IMR-90 (cell line): Measurements from ENCODE around the gene CCNDBP1. TPM values are rescaled to one million over a fixed set of nuclear protein-coding genes. Genes with fewer than 3 reads are reported as not detected.

ENCODE experiments used
- ATAC-seq: fragments of 200-7000 bp; cut with Tn5 transposase; 2 replicates; pipeline ENCODE4 v1.9.1; 2020; ENCODE audit warnings: low read depth, mild to moderate bottlenecking, moderate library complexity
- BruUV-seq: library from RNA; stranded (reverse); fragments of 400-500 nt; replicated peaks from 2 replicates; lab custom pipeline; 2021; lab: Mats Ljungman, UMichigan
- CTCF ChIA-PET: fragments of 300-600 bp; formaldehyde crosslinking; extraction: SDS; loops from one replicate; lab custom pipeline; 2021; ENCODE audit warnings: antibody characterized with exemption; lab: Yijun Ruan, JAX
- POLR2A ChIA-PET: fragments of 300-600 bp; sonication (Branson Sonifier 250); formaldehyde crosslinking; loops from one replicate; lab custom pipeline; 2022; ENCODE audit warnings: antibody characterized with exemption; ENCODE audit not compliant: unreplicated experiment; lab: Charles Lee
- DNase-seq: peaks from one replicate; pipeline ENCODE4 v3.0.0; 2013
- H2AFZ ChIP-seq: replicated peaks from 2 replicates; pipeline ENCODE3; 2013; ENCODE audit warnings: low read length, mild to moderate bottlenecking; ENCODE audit not compliant: poor library complexity
- H2AK5ac ChIP-seq: 2 replicates; pipeline ENCODE4 v1.6.1; 2013; ENCODE audit warnings: low read depth, low read length, inconsistent platforms
- H2AK9ac ChIP-seq: replicated peaks from 2 replicates; pipeline ENCODE3; 2013; ENCODE audit warnings: mild to moderate bottlenecking, low read depth, low read length, moderate library complexity; ENCODE audit not compliant: poor library complexity
- H2BK120ac ChIP-seq: 2 replicates; pipeline ENCODE4 v1.6.1; 2013; ENCODE audit warnings: low read depth, low read length, inconsistent platforms
- H2BK15ac ChIP-seq: 3 replicates; pipeline ENCODE4 v1.6.1; 2013; ENCODE audit warnings: low read depth, low read length, inconsistent platforms
- H2BK20ac ChIP-seq: 2 replicates; pipeline ENCODE4 v1.6.1; 2013; ENCODE audit warnings: low read depth, mild to moderate bottlenecking, inconsistent platforms, low read length, moderate library complexity
- H2BK5ac ChIP-seq: 2 replicates; pipeline ENCODE4 v1.6.1; 2013; ENCODE audit warnings: mild to moderate bottlenecking, low read depth, low read length, inconsistent platforms; ENCODE audit not compliant: poor library complexity, severe bottlenecking
- H3K14ac ChIP-seq: replicated peaks from 2 replicates; pipeline ENCODE4 v1.6.1; 2013; ENCODE audit warnings: low read depth, low read length, inconsistent platforms
- H3K18ac ChIP-seq: 2 replicates; pipeline ENCODE4 v1.6.1; 2013; ENCODE audit warnings: low read depth, low read length, control low read depth
- H3K23ac ChIP-seq: 2 replicates; pipeline ENCODE4 v1.6.1; 2013; ENCODE audit warnings: low read depth, low read length, inconsistent platforms
- H3K27ac ChIP-seq: 2 replicates; pipeline ENCODE4 v1.5.1; 2013; ENCODE audit warnings: mild to moderate bottlenecking, control low read depth, low read length; ENCODE audit not compliant: insufficient read depth
- H3K27me3 ChIP-seq: 2 replicates; pipeline ENCODE4 v1.6.1; 2013; ENCODE audit warnings: low read length; ENCODE audit not compliant: control insufficient read depth, insufficient read depth
- H3K36me3 ChIP-seq: 2 replicates; pipeline ENCODE4 v1.6.1; 2013; ENCODE audit warnings: low read length, mixed read lengths; ENCODE audit not compliant: control insufficient read depth, insufficient read depth
- H3K4ac ChIP-seq: 2 replicates; pipeline ENCODE4 v1.6.1; 2013; ENCODE audit warnings: low read depth, low read length, inconsistent platforms
- H3K4me1 ChIP-seq: 2 replicates; pipeline ENCODE4 v1.6.1; 2013; ENCODE audit warnings: low read length, mixed read lengths; ENCODE audit not compliant: control insufficient read depth, insufficient read depth
- H3K4me2 ChIP-seq: 2 replicates; pipeline ENCODE4 v1.6.1; 2013; ENCODE audit warnings: low read depth, mild to moderate bottlenecking, control low read depth, low read length, moderate library complexity
- H3K4me3 ChIP-seq: 2 replicates; pipeline ENCODE4 v1.5.1; 2013; ENCODE audit warnings: low read depth, mild to moderate bottlenecking, control low read depth, low read length, moderate library complexity; ENCODE audit not compliant: insufficient read depth
- H3K56ac ChIP-seq: 2 replicates; pipeline ENCODE4 v1.6.1; 2013; ENCODE audit warnings: low read length, inconsistent platforms; ENCODE audit not compliant: insufficient read depth; ENCODE audit errors: extremely low read depth
- H3K79me1 ChIP-seq, 2 experiments: 2 replicates each; pipeline ENCODE4 v1.6.1; 2013; ENCODE audit warnings: low read length in 2 of 2, inconsistent platforms in 1 of 2, low read depth in 1 of 2
- H3K9ac ChIP-seq: 2 replicates; pipeline ENCODE4 v1.6.1; 2013; ENCODE audit warnings: low read depth, low read length, control low read depth
- H3K9me1 ChIP-seq: 2 replicates; pipeline ENCODE4 v1.6.1; 2013; ENCODE audit warnings: low read length, inconsistent platforms; ENCODE audit not compliant: insufficient read depth
- H3K9me3 ChIP-seq: 2 replicates; pipeline ENCODE4 v1.6.1; 2013; ENCODE audit warnings: low read length; ENCODE audit not compliant: control insufficient read depth, insufficient read depth
- H4K20me1 ChIP-seq: 2 replicates; pipeline ENCODE4 v1.6.1; 2013; ENCODE audit warnings: low read length, inconsistent platforms; ENCODE audit not compliant: insufficient read depth
- H4K5ac ChIP-seq: 2 replicates; pipeline ENCODE4 v1.6.1; 2013; ENCODE audit warnings: mild to moderate bottlenecking, low read depth, low read length, control low read depth
- H4K8ac ChIP-seq, 2 experiments: 2 replicates each; pipeline ENCODE4 v1.6.1; 2013; ENCODE audit warnings: low read depth in 2 of 2, low read length in 2 of 2, control low read depth in 1 of 2, inconsistent platforms in 1 of 2
- H4K91ac ChIP-seq: 2 replicates; pipeline ENCODE4 v1.6.1; 2013; ENCODE audit warnings: low read depth, low read length, inconsistent platforms; ENCODE audit not compliant: insufficient read depth
- BHLHE40 ChIP-seq: fragments of 150-350 bp; IDR thresholded peaks from 2 replicates; pipeline ENCODE4 v1.6.1; 2016; ENCODE audit warnings: mild to moderate bottlenecking, low read depth, low read length
- CEBPB ChIP-seq: IDR thresholded peaks from 2 replicates; pipeline ENCODE4 v1.6.1; 2012; ENCODE audit warnings: low read depth, low read length, improper control_type of control experiment
- CHD1 ChIP-seq: IDR thresholded peaks from 2 replicates; pipeline ENCODE4 v1.6.1; 2012; ENCODE audit warnings: low read depth, low read length, improper control_type of control experiment
- ELK1 ChIP-seq: fragments of 150-350 bp; IDR thresholded peaks from 2 replicates; pipeline ENCODE4 v1.6.1; 2016; ENCODE audit warnings: low read depth, mild to moderate bottlenecking, low read length, moderate library complexity, borderline replicate concordance
- FOS ChIP-seq: fragments of 150-350 bp; IDR thresholded peaks from 2 replicates; pipeline ENCODE4 v1.6.1; 2016; ENCODE audit warnings: low read depth, low read length
- MAFK ChIP-seq: IDR thresholded peaks from 2 replicates; pipeline ENCODE4 v1.6.1; 2012; ENCODE audit warnings: low read depth, low read length, improper control_type of control experiment
- MXI1 ChIP-seq: IDR thresholded peaks from 2 replicates; pipeline ENCODE4 v1.6.1; 2012; ENCODE audit warnings: low read depth, mild to moderate bottlenecking, low read length, moderate library complexity, borderline replicate concordance
- NFE2L2 ChIP-seq: fragments of 150-350 bp; IDR thresholded peaks from 2 replicates; pipeline ENCODE4 v1.6.1; 2016; ENCODE audit warnings: low read depth, mild to moderate bottlenecking, low read length
- POLR2A ChIP-seq: IDR thresholded peaks from 2 replicates; pipeline ENCODE4 v1.6.1; 2012; ENCODE audit warnings: mild to moderate bottlenecking, low read depth, low read length
- RCOR1 ChIP-seq: IDR thresholded peaks from 2 replicates; pipeline ENCODE4 v1.6.1; 2012; ENCODE audit warnings: mild to moderate bottlenecking, low read length, improper control_type of control experiment; ENCODE audit not compliant: insufficient replicate concordance
- RFX5 ChIP-seq: IDR thresholded peaks from 2 replicates; pipeline ENCODE4 v1.8.0; 2012; ENCODE audit warnings: low read depth, mild to moderate bottlenecking, low read length, moderate library complexity
- SMC3 ChIP-seq: fragments of 150-350 bp; IDR thresholded peaks from 2 replicates; pipeline ENCODE4 v1.6.1; 2016; ENCODE audit warnings: low read depth, mild to moderate bottlenecking, antibody characterized with exemption, low read length, moderate library complexity
- WGBS, 2 experiments: methylation state at CpG; one replicate each; pipeline versions ENCODE4 v1.1.5 to v1.1.7; 2013; ENCODE audit warnings: missing lambda C conversion rate in 2 of 2; ENCODE audit not compliant: insufficient read length in 1 of 2; ENCODE audit errors: extremely low coverage in 2 of 2; 5-methylcytosine and 5-hydroxymethylcytosine counted together
- dilution Hi-C: fragments of 300-500 bp; cut with HindIII; formaldehyde crosslinking; loops from one replicate; pipeline ENCODE4 v1.14.3; 2018; ENCODE audit warnings: low sequenced_read_pairs; ENCODE audit not compliant: unreplicated experiment
- in situ Hi-C: fragments of 300-500 bp; cut with MboI; formaldehyde crosslinking; loops from 3 replicates; pipeline ENCODE4 v1.14.3; 2019; ENCODE audit warnings: low sequenced_read_pairs, inconsistent platforms, mixed read lengths
- intact Hi-C: fragments of 100-400 bp; cut with micrococcal nuclease; formaldehyde crosslinking; loops from 2 replicates; pipeline ENCODE4 v1.10.0; 2022
- polyA plus RNA-seq, 3 experiments: library from polyadenylated mRNA; depleted of rRNA; stranded (reverse); fragments of >200 nt; gene quantifications; 2 replicates each; pipeline ENCODE4 v1.2.3, GENCODE V29; 2012; ENCODE audit warnings: low replicate concordance in 1 of 3
- total RNA-seq: library from RNA; depleted of rRNA; stranded (reverse); fragments of >200 nt; gene quantifications from 2 replicates; pipeline ENCODE4 v1.2.3, GENCODE V29; 2012
- TF ChIP-seq, protein P1 (sequence below): conservative IDR thresholded peaks from 2 replicates; pipeline ENCODE4 v1.5.1; 2012; ENCODE audit warnings: mild to moderate bottlenecking, low read depth, low read length, improper control_type of control experiment
- TF ChIP-seq, protein P2 (sequence below): fragments of 150-350 bp; IDR thresholded peaks from 2 replicates; pipeline ENCODE4 v1.6.1; 2017; ENCODE audit warnings: mild to moderate bottlenecking, antibody characterized with exemption, low read length, low read depth

CCNDBP1 gene
- total and polyA plus RNA-seq, 2 of the 4 experiments (the other 2 are of a cell fraction) = 34.9 to 40.3 TPM

- no peaks in the 10 kb centered on the region; the same call in 1 of the 2 replicates for H3K9me1 ChIP-seq
- no peaks in the 10 kb centered on the region for H4K20me1 ChIP-seq
- H3K9me3 ChIP-seq = no peaks in the 10 kb centered on the region
- no peak overlapping the region for H3K4ac ChIP-seq
- no peak overlapping the region for H2BK5ac ChIP-seq
- H3K9ac ChIP-seq = no peak overlapping the region
- H3K4me1 ChIP-seq = no peaks in the 10 kb centered on the region
- no peak for TF ChIP-seq CHD1
- TF ChIP-seq POLR2A = no peak
- TF ChIP-seq FOS = no peak
- no peak for TF ChIP-seq NFE2L2
- no peak for TF ChIP-seq BHLHE40
- no peak for TF ChIP-seq ELK1
- TF ChIP-seq CEBPB = no peak
- TF ChIP-seq RFX5 = no peak
- TF ChIP-seq RCOR1 = no peak
- TF ChIP-seq SMC3 = no peak
- no peak for TF ChIP-seq MAFK
- no peak for TF ChIP-seq MXI1
- TF ChIP-seq, protein P1, sequence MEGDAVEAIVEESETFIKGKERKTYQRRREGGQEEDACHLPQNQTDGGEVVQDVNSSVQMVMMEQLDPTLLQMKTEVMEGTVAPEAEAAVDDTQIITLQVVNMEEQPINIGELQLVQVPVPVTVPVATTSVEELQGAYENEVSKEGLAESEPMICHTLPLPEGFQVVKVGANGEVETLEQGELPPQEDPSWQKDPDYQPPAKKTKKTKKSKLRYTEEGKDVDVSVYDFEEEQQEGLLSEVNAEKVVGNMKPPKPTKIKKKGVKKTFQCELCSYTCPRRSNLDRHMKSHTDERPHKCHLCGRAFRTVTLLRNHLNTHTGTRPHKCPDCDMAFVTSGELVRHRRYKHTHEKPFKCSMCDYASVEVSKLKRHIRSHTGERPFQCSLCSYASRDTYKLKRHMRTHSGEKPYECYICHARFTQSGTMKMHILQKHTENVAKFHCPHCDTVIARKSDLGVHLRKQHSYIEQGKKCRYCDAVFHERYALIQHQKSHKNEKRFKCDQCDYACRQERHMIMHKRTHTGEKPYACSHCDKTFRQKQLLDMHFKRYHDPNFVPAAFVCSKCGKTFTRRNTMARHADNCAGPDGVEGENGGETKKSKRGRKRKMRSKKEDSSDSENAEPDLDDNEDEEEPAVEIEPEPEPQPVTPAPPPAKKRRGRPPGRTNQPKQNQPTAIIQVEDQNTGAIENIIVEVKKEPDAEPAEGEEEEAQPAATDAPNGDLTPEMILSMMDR = no peak
- TF ChIP-seq, protein P2, sequence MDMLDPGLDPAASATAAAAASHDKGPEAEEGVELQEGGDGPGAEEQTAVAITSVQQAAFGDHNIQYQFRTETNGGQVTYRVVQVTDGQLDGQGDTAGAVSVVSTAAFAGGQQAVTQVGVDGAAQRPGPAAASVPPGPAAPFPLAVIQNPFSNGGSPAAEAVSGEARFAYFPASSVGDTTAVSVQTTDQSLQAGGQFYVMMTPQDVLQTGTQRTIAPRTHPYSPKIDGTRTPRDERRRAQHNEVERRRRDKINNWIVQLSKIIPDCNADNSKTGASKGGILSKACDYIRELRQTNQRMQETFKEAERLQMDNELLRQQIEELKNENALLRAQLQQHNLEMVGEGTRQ = no peak
- in situ Hi-C loops = no loop called here
- H3K14ac ChIP-seq = no peak overlapping the region
- no peaks in the 10 kb centered on the region for H3K79me1 ChIP-seq
- H2BK20ac ChIP-seq = no peak overlapping the region
- no peak overlapping the region for H3K27ac ChIP-seq
- no peak overlapping the region for H2AK9ac ChIP-seq
- no peak overlapping the region for H3K18ac ChIP-seq
- no peak overlapping the region for H2AFZ ChIP-seq
- H3K23ac ChIP-seq = no peak overlapping the region
- no peaks in the 10 kb centered on the region for H3K36me3 ChIP-seq
- intact Hi-C loops = no loop called here
- H4K5ac ChIP-seq = no peak overlapping the region
- no peak overlapping the region for H3K4me2 ChIP-seq
- H2AK5ac ChIP-seq = no peak overlapping the region
- no peak overlapping the region for H4K91ac ChIP-seq
- H2BK15ac ChIP-seq = no peak overlapping the region
- no peak overlapping the region for H2BK120ac ChIP-seq
- no peak overlapping the region for H3K4me3 ChIP-seq
- no TSS peak for BruUV-seq
- ATAC-seq (no peak), DNase-seq (no peak)
- ChIA-PET CTCF (no interaction called here), POLR2A (no interaction called here)
- whole genome bisulfite sequencing, 2 experiments = 100% methylated on average over 2 of the region's 9 CpGs; no CpG with 5 or more reads in 1 of the 2 experiments
- H3K56ac ChIP-seq = no peak overlapping the region
- H3K27me3 ChIP-seq = peaks cover 63% of the 10 kb centered on the region
- no peak overlapping the region for H4K8ac ChIP-seq
- dilution Hi-C loops = no loop called here
Observed at GRCh38 chr15:43207024-43207423, 21.8 kb downstream of the CCNDBP1 start.
